Mucosa of stomach (tissue), 1 donor: ENCODE measurements around the gene PAPLN.

Experiments used
- H3K27me3 ChIP-seq: one replicate; pipeline ENCODE4 v1.7.0; 2013; ENCODE audit warnings: mild to moderate bottlenecking, low read length; ENCODE audit not compliant: control insufficient read depth, insufficient read depth
- H3K36me3 ChIP-seq: one replicate; pipeline ENCODE4 v1.7.0; 2013; ENCODE audit warnings: low read length; ENCODE audit not compliant: control insufficient read depth, insufficient read depth
- H3K4me1 ChIP-seq: one replicate; pipeline ENCODE4 v1.7.0; 2013; ENCODE audit warnings: mild to moderate bottlenecking, low read length; ENCODE audit not compliant: control insufficient read depth, insufficient read depth
- H3K4me3 ChIP-seq: one replicate; pipeline ENCODE4 v1.7.0; 2013; ENCODE audit warnings: low read length
- H3K9ac ChIP-seq: one replicate; pipeline ENCODE4 v1.7.0; 2013; ENCODE audit warnings: mild to moderate bottlenecking, low read length, moderate library complexity
- H3K9me3 ChIP-seq: one replicate; pipeline ENCODE4 v1.7.0; 2013; ENCODE audit warnings: mild to moderate bottlenecking, low read length, moderate library complexity; ENCODE audit not compliant: control insufficient read depth
- donor health status: Pancreatic carcinoma.

The PAPLN gene

GRCh38 chr14:73242357-73242901, 5.1 kb downstream of the PAPLN start:
- no peaks in the 10 kb centered on the region for H3K36me3 ChIP-seq
- H3K9me3 ChIP-seq = no peaks in the 10 kb centered on the region
- peaks cover 47% of the 10 kb centered on the region for H3K27me3 ChIP-seq
- no peak overlapping the region for H3K4me3 ChIP-seq
- peaks cover 24% of the 10 kb centered on the region for H3K4me1 ChIP-seq
- H3K9ac ChIP-seq = no peak overlapping the region

GRCh38 chr14:73243341-73243740, 6.0 kb downstream of the PAPLN start:
- Histone ChIP-seq H3K4me3 (no peak overlapping the region), H3K36me3 (no peaks in the 10 kb centered on the region), H3K4me1 (peaks cover 17% of the 10 kb centered on the region), H3K27me3 (peaks cover 39% of the 10 kb centered on the region), H3K9me3 (no peaks in the 10 kb centered on the region), H3K9ac (no peak overlapping the region)

DNA sequence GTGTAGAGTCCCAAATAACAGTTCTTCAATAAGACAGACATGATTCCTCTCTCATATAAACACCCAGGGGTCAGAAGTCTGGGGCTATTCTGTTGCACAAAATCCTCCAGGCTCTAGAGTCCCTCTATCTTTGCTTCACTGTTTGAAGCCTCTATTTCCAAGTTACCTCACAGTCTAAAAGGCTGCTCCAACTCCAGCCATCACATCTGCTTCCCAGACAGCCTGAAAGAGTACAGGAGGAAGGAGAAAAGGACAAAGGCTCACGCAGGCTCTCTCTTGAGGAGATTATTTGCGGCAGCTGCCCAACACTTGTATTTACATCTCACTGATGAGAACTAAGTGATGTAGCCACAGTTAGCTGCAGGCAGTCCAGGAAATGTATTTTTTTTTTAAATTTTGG, 6.4 kb downstream of the PAPLN start:
- Histone ChIP-seq H3K9ac (no peak overlapping the region), H3K9me3 (no peaks in the 10 kb centered on the region), H3K27me3 (peaks cover 35% of the 10 kb centered on the region), H3K4me1 (peaks cover 13% of the 10 kb centered on the region), H3K36me3 (no peaks in the 10 kb centered on the region), H3K4me3 (no peak overlapping the region)

DNA sequence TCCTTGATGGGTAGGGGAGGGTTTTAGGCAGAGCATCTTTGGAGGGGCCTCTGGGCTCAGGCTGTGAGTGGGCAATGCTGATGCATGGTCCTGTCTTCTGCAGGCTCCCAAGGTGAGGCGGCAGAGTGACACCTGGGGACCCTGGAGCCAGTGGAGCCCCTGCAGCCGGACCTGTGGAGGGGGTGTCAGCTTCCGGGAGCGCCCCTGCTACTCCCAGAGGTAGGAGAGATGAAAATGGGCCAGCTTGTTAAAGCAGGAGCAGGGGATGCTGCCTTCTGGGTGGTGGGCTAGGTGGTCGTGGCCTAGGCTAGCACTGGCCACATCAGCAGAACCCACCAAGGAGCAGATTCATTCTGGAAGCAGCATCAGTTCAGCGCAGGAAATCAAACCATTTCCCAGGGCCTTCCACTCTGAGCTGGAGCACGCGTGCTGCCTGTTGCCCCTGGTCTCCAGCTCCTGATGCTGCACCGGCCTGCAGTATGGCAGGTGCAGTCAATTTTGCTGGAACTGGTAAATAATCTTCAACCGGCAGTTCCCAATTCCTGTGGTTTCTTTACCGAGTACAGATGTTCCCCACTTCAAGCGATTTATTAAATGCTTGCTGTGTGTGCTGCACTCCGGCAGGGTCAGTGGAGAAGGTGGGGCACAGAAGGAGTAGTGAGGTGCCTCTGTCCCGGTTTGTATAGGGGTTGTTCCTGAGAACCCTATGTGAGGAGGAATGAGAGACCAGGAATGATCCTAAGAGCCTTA, 7.4 kb downstream of the PAPLN start:
- peaks cover 3% of the 10 kb centered on the region for H3K4me1 ChIP-seq
- H3K9ac ChIP-seq = no peak overlapping the region
- H3K36me3 ChIP-seq = no peaks in the 10 kb centered on the region
- no peaks in the 10 kb centered on the region for H3K9me3 ChIP-seq
- H3K27me3 ChIP-seq = peaks cover 25% of the 10 kb centered on the region
- no peak overlapping the region for H3K4me3 ChIP-seq

DNA sequence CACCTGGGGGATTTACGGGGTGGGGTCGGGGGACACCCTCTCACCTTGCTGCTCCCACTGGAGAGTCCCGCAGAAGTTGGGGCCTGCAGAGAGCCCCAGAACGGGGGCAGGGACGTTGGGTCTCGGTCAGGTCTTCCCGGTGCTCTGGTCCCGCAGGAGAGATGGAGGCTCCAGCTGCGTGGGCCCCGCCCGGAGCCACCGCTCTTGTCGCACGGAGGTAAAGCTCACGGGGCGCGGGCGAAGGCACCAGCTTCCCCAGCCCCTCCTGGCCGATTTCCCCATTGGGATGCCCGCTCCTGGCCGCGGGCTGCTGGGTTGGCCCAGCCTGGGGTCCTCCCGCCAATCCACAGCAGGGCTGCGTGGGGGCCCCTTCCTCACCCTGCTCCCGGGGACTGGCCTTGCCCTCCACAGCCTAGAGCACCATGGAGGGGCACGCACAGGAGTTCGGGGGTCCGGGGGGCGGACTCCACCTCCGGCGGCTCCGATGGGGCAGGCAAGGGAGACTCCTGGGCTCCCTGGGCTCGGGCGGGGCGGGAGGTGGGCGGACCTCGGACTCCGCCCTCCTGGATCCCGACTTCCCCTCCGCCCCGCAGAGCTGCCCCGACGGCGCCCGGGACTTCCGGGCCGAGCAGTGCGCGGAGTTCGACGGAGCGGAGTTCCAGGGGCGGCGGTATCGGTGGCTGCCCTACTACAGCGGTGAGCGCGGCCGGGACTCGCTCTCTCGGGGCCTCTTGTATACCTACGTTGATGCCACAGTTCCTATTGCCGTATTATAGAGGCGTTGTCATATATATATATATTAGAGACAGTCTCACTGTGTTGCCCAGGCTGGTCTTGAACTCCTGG, 8.4 kb downstream of the PAPLN start:
- peaks cover 18% of the 10 kb centered on the region for H3K27me3 ChIP-seq
- H3K36me3 ChIP-seq = no peaks in the 10 kb centered on the region
- peak overlapping the region; percentile 14 for H3K4me3 ChIP-seq
- no peaks in the 10 kb centered on the region for H3K9me3 ChIP-seq
- H3K4me1 ChIP-seq = no peaks in the 10 kb centered on the region
- peak overlapping the region; percentile 39 for H3K9ac ChIP-seq

DNA sequence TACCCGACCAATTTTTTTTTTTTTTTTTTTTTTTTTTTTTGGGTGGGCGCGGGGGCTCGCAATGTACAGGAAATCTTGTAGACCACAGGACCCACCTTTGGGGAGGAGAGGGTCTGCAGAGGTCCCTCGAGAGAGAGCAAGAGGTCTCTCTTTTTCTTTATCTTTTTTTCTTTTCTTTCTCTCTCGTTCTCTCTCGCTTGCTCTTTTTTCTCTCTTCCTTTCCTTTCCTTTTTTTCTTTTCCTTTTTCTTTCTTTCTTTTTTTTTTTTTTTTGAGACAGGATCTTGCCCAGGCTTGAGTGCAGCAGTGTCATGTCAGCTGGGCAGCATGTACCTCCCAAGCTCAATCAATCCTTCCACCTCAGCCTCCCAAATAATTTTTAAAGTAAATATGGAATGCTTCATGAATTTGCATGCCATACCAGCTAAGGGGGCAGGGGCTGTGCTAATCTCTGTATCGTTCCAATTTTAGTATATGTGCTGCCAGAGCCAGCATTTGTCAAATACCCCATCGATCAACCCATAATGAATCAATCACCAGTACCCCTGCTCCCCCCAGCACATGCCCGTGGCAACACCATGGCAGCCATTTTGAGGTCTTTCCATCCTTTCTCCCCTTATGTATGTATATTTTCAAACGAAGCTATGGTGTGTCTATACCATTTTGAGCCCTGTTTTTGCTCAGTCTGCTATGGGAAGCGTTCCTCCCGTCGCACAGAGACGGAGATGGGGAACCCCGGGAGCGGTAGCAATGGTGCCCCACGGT, 9.3 kb downstream of the PAPLN start:
- Histone ChIP-seq H3K9ac (peak overlapping the region; percentile 39), H3K36me3 (no peaks in the 10 kb centered on the region), H3K4me3 (no peak overlapping the region), H3K27me3 (peaks cover 15% of the 10 kb centered on the region), H3K9me3 (no peaks in the 10 kb centered on the region), H3K4me1 (no peaks in the 10 kb centered on the region)

GRCh38 chr14:73248108-73248868, 11.0 kb downstream of the PAPLN start:
- Histone ChIP-seq H3K4me1 (no peaks in the 10 kb centered on the region), H3K36me3 (no peaks in the 10 kb centered on the region), H3K27me3 (peaks cover 11% of the 10 kb centered on the region), H3K4me3 (no peak overlapping the region), H3K9me3 (no peaks in the 10 kb centered on the region), H3K9ac (no peak overlapping the region)

GRCh38 chr14:73249108-73249507, 11.8 kb downstream of the PAPLN start:
- Histone ChIP-seq H3K9ac (no peak overlapping the region), H3K27me3 (peaks cover 11% of the 10 kb centered on the region), H3K9me3 (no peaks in the 10 kb centered on the region), H3K36me3 (no peaks in the 10 kb centered on the region), H3K4me1 (no peaks in the 10 kb centered on the region), H3K4me3 (no peak overlapping the region)

GRCh38 chr14:73249564-73250316, 12.4 kb downstream of the PAPLN start:
- H3K9ac ChIP-seq = no peak overlapping the region
- H3K27me3 ChIP-seq = peaks cover 11% of the 10 kb centered on the region
- H3K4me3 ChIP-seq = no peak overlapping the region
- H3K4me1 ChIP-seq = no peaks in the 10 kb centered on the region
- H3K9me3 ChIP-seq = no peaks in the 10 kb centered on the region
- H3K36me3 ChIP-seq = no peaks in the 10 kb centered on the region

- peaks cover 7% of the 10 kb centered on the region for H3K27me3 ChIP-seq
- H3K4me1 ChIP-seq = no peaks in the 10 kb centered on the region
- H3K36me3 ChIP-seq = no peaks in the 10 kb centered on the region
- no peak overlapping the region for H3K4me3 ChIP-seq
- H3K9ac ChIP-seq = no peak overlapping the region
- no peaks in the 10 kb centered on the region for H3K9me3 ChIP-seq
Observed at GRCh38 chr14:73250317-73250713, 13.0 kb downstream of the PAPLN start.
